Activated T-cell treated with anti-CD3 and anti-CD28 coated beads for 48 hours (primary cell): Measurements from ENCODE around the gene RRN3.
"Not testable (repeated sequence)": the region's sequence is repeated elsewhere in the genome, so short reads cannot be mapped to it uniquely, and the experiment has no call there.

Source experiments
- DNase-seq: peaks from one replicate; pipeline ENCODE4 v3.0.0-alpha.2; 2020; ENCODE audit warnings: low read depth

Gene RRN3

GRCh38 chr16:15093955-15094827 is at the start of gene RRN3:
Gene RRN3, minus strand, starts transcription at chr16:15094272. Its CDS starts 39 bp downstream, at chr16:15094233.
- DNase-seq, result peak; percentile 86

GRCh38 chr16:15143601-15144091 is 49.6 kb upstream of the RRN3 start:
- DNase-seq, result not testable (repeated sequence)

GRCh38 chr16:15142891-15143600 is 49.0 kb upstream of the RRN3 start:
- DNase-seq, result not testable (repeated sequence)

- DNase-seq, result not testable (repeated sequence)
Observed at GRCh38 chr16:15142107-15142890, 48.2 kb upstream of the RRN3 start.

GRCh38 chr16:15141586-15141985 is 47.5 kb upstream of the RRN3 start:
- no peak for DNase-seq

- DNase-seq, result not testable (repeated sequence)
Observed at GRCh38 chr16:15140444-15141365, 46.6 kb upstream of the RRN3 start.

GRCh38 chr16:15137514-15137913 is 43.4 kb upstream of the RRN3 start:
- not testable (repeated sequence) for DNase-seq

GRCh38 chr16:15135483-15136360 is 41.6 kb upstream of the RRN3 start:
- not testable (repeated sequence) for DNase-seq

- not testable (repeated sequence) for DNase-seq
Observed at GRCh38 chr16:15134752-15135482, 40.8 kb upstream of the RRN3 start.

GRCh38 chr16:15133554-15133953 is 39.5 kb upstream of the RRN3 start:
- DNase-seq, result not testable (repeated sequence)

GRCh38 chr16:15132719-15133428 is 38.8 kb upstream of the RRN3 start:
- DNase-seq, result not testable (repeated sequence)

GRCh38 chr16:15130943-15131700 is 37.0 kb upstream of the RRN3 start:
- DNase-seq, result not testable (repeated sequence)

- DNase-seq, result not testable (repeated sequence)
Observed at GRCh38 chr16:15130256-15130932, 36.3 kb upstream of the RRN3 start.

- not testable (repeated sequence) for DNase-seq
Observed at GRCh38 chr16:15127641-15128425, 33.8 kb upstream of the RRN3 start.

GRCh38 chr16:15100372-15100987 is 6.4 kb upstream of the RRN3 start:
- not testable (repeated sequence) for DNase-seq
